ENCODE data around the gene RABGAP1L. TPM values are rescaled to one million over a fixed set of nuclear protein-coding genes. Genes with fewer than 3 reads are reported as not detected.

RABGAP1L gene
- total and polyA plus RNA-seq, 2 of the 4 experiments (the other 2 are of a cell fraction) = 7.9 to 26.7 TPM

DNA sequence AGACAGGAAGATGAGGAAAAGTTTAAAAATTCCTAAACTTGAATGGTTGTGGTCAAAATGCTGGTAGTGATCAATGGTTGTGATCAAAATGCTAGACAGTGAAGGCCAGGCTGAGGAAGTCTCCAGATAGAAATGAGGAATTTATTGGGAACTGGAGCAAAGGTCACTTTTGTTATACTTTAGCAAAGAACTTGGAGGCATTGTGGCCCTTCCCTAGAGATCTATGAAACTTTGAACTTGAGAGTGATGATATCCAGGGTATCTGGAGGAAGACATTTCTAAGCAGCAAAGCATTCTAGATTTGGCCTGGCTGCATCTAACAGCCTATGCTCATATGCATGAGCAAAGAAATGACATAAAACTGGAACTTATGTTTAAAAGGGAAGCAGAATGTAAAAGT lies 35.5 kb upstream of the RABGAP1L start:
- Histone ChIP-seq H3K36me3 (ENCODE audit: control insufficient read depth, insufficient read depth, low read length) (no peaks in the 10 kb centered on the region), H2BK5ac (ENCODE audit: low read depth, low read length, poor library complexity, severe bottlenecking) (no peak overlapping the region), H3K27ac (ENCODE audit: insufficient read depth, low read length) (no peak overlapping the region), H4K20me1 (ENCODE audit: insufficient read depth, low read length) (no peaks in the 10 kb centered on the region), H3K4me2 (ENCODE audit: low read depth, low read length) (no peak overlapping the region), H3K23ac (ENCODE audit: low read depth, low read length) (no peak overlapping the region), H3K9me1 (ENCODE audit: insufficient read depth, low read length) (no peaks in the 10 kb centered on the region), H3K9me3 (ENCODE audit: control insufficient read depth, insufficient read depth, low read length) (peaks cover 6% of the 10 kb centered on the region), H4K5ac (ENCODE audit: low read depth, low read length) (no peak overlapping the region), H3K4me1 (ENCODE audit: control insufficient read depth, insufficient read depth, low read length) (no peaks in the 10 kb centered on the region), H2BK20ac (ENCODE audit: low read depth, low read length) (no peak overlapping the region), H2AK5ac (ENCODE audit: low read depth, low read length) (no peak overlapping the region), H3K9ac (ENCODE audit: low read depth, low read length) (no peak overlapping the region), H3K18ac (ENCODE audit: low read depth, low read length) (no peak overlapping the region), H3K79me1 (ENCODE audit: low read depth in 1 of 2, low read length in 2 of 2) (no peaks in the 10 kb centered on the region), H3K14ac (replicated peaks; ENCODE audit: low read depth, low read length) (no peak overlapping the region), H2AK9ac (replicated peaks; ENCODE audit: low read depth, low read length, poor library complexity) (no peak overlapping the region), H2BK15ac (ENCODE audit: low read depth, low read length) (no peak overlapping the region), H3K27me3 (ENCODE audit: control insufficient read depth, insufficient read depth, low read length) (peaks cover 2% of the 10 kb centered on the region), H4K91ac (ENCODE audit: insufficient read depth, low read depth, low read length) (no peak overlapping the region), H3K4ac (ENCODE audit: low read depth, low read length) (no peak overlapping the region), H3K56ac (ENCODE audit: extremely low read depth, insufficient read depth, low read length) (no peak overlapping the region), H3K4me3 (ENCODE audit: insufficient read depth, low read depth, low read length) (no peak overlapping the region), H2BK120ac (ENCODE audit: low read depth, low read length) (no peak overlapping the region), H4K8ac (ENCODE audit: low read depth in 2 of 2, low read length in 2 of 2) (no peak overlapping the region), H2AFZ (replicated peaks; ENCODE audit: low read length, poor library complexity) (no peak overlapping the region)
- dilution Hi-C loops (cut with HindIII; ENCODE audit: low sequenced_read_pairs, unreplicated experiment) = no loop called here
- TF ChIP-seq, protein P1, sequence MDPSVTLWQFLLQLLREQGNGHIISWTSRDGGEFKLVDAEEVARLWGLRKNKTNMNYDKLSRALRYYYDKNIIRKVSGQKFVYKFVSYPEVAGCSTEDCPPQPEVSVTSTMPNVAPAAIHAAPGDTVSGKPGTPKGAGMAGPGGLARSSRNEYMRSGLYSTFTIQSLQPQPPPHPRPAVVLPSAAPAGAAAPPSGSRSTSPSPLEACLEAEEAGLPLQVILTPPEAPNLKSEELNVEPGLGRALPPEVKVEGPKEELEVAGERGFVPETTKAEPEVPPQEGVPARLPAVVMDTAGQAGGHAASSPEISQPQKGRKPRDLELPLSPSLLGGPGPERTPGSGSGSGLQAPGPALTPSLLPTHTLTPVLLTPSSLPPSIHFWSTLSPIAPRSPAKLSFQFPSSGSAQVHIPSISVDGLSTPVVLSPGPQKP (IDR thresholded peaks at IDR 0.05; ENCODE audit: borderline replicate concordance, low read depth, low read length) = no peak
- TF ChIP-seq CEBPB (IDR thresholded peaks at IDR 0.05; ENCODE audit: low read depth, low read length) = no peak
- TF ChIP-seq POLR2A (IDR thresholded peaks at IDR 0.05; ENCODE audit: low read depth, low read length) = no peak
- no peak for TF ChIP-seq BHLHE40 (IDR thresholded peaks at IDR 0.05; ENCODE audit: low read depth, low read length)
- TF ChIP-seq SMC3 (IDR thresholded peaks at IDR 0.05; ENCODE audit: low read depth, low read length) = no peak
- no peak for TF ChIP-seq RAD21 (IDR thresholded peaks at IDR 0.05; ENCODE audit: low read length)
- no peak for TF ChIP-seq MAZ (IDR thresholded peaks at IDR 0.05; ENCODE audit: borderline replicate concordance, low read depth, low read length)
- no peak for TF ChIP-seq FOS (IDR thresholded peaks at IDR 0.05; ENCODE audit: low read depth, low read length)
- no peak for TF ChIP-seq MXI1 (IDR thresholded peaks at IDR 0.05; ENCODE audit: borderline replicate concordance, low read depth, low read length)
- no peak for TF ChIP-seq RCOR1 (IDR thresholded peaks at IDR 0.05; ENCODE audit: insufficient replicate concordance, low read length)
- no peak for TF ChIP-seq RFX5 (IDR thresholded peaks at IDR 0.05; ENCODE audit: low read depth, low read length)
- TF ChIP-seq MAFK (IDR thresholded peaks at IDR 0.05; ENCODE audit: low read depth, low read length) = no peak
- TF ChIP-seq CHD1 (IDR thresholded peaks at IDR 0.05; ENCODE audit: low read depth, low read length) = no peak
- TF ChIP-seq, protein P2, sequence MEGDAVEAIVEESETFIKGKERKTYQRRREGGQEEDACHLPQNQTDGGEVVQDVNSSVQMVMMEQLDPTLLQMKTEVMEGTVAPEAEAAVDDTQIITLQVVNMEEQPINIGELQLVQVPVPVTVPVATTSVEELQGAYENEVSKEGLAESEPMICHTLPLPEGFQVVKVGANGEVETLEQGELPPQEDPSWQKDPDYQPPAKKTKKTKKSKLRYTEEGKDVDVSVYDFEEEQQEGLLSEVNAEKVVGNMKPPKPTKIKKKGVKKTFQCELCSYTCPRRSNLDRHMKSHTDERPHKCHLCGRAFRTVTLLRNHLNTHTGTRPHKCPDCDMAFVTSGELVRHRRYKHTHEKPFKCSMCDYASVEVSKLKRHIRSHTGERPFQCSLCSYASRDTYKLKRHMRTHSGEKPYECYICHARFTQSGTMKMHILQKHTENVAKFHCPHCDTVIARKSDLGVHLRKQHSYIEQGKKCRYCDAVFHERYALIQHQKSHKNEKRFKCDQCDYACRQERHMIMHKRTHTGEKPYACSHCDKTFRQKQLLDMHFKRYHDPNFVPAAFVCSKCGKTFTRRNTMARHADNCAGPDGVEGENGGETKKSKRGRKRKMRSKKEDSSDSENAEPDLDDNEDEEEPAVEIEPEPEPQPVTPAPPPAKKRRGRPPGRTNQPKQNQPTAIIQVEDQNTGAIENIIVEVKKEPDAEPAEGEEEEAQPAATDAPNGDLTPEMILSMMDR (conservative IDR thresholded peaks at IDR 0.05; ENCODE audit: low read depth, low read length) = no peak
- TF ChIP-seq NFE2L2 (IDR thresholded peaks at IDR 0.05; ENCODE audit: low read depth, low read length) = no peak
- TF ChIP-seq, protein P3, sequence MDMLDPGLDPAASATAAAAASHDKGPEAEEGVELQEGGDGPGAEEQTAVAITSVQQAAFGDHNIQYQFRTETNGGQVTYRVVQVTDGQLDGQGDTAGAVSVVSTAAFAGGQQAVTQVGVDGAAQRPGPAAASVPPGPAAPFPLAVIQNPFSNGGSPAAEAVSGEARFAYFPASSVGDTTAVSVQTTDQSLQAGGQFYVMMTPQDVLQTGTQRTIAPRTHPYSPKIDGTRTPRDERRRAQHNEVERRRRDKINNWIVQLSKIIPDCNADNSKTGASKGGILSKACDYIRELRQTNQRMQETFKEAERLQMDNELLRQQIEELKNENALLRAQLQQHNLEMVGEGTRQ (IDR thresholded peaks at IDR 0.05; ENCODE audit: low read depth, low read length) = no peak
- intact Hi-C loops (cut with micrococcal nuclease) = no loop called here
- no TSS peak for BruUV-seq (replicated peaks)
- ATAC-seq (ENCODE audit: low read depth) = no peak
- POLR2A ChIA-PET (ENCODE audit: unreplicated experiment) = no interaction called here
- CTCF ChIA-PET = no interaction called here
- in situ Hi-C loops (cut with MboI; ENCODE audit: low sequenced_read_pairs) = no loop called here
- no peak for DNase-seq
